Activated CD8-positive, alpha-beta memory T cell treated with anti-CD3 and anti-CD28 coated beads, Interleukin-2, amount 10 ng/mL, durations not matched to agents 7 days and 5 days (primary cell): ENCODE measurements around the gene CD200R1. TPM values are rescaled to one million over a fixed set of nuclear protein-coding genes. Genes with fewer than 3 reads are reported as not detected.

Experiments
- total RNA-seq, 2 experiments: library from RNA; stranded (reverse); gene quantifications; one replicate each; pipeline ENCODE4 v1.2.3, GENCODE V29; 2021

The CD200R1 gene
- total RNA-seq, 2 experiments from 2014 or later = 9.5 to 11.7 TPM

Other genes starting within 250 kb of the CD200R1 start
- not detected for gene CD200R1L, start 128.2 kb downstream of the CD200R1 start, total RNA-seq
- gene GTPBP8, start 15.9 kb upstream of the CD200R1 start, total RNA-seq = 10 to 100 TPM; 24.6 to 25.3 TPM
- not detected for gene BOC, start 236.5 kb upstream of the CD200R1 start, total RNA-seq